ENCODE measurements around the gene ZNF652.
A peak's percentile ranks its signal among the peaks of the same experiment; 100 is the strongest.

The ZNF652 gene

GRCh38 chr17:49359990-49360795, 1.9 kb downstream of the ZNF652 start:
- no peak for TF ChIP-seq CTCF (IDR thresholded peaks at IDR 0.05; ENCODE audit: insufficient read depth, low read depth, low read length, missing control alignments)
- DNase-seq (ENCODE audit: low read depth) = no peak
- H3K4me3 ChIP-seq (ENCODE audit: low read length) = peak overlapping the region; percentile 72

GRCh38 chr17:49358641-49359247, 3.3 kb downstream of the ZNF652 start:
- TF ChIP-seq CTCF (IDR thresholded peaks at IDR 0.05; ENCODE audit: insufficient read depth, low read depth, low read length, missing control alignments) = no peak
- no peak for DNase-seq (ENCODE audit: low read depth)
- no peak overlapping the region for H3K4me3 ChIP-seq (ENCODE audit: low read length)

DNA sequence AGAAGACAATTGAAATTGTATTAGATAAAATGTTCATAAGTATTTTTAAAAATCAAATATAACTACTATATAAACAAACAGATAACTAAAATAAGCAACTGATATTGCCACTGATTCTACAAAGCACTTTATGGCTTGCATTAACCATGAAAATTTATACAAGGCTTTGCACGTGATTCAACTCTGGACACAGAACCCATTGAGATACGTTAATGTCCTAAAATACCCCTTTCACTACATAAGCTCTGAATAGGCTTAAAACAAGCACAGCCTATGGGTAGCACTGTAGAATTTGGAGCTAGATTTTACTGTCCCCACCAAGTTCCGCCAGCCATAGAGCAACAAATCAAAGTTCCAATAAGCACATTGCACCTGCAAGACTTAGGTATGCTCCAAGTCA, 4.5 kb downstream of the ZNF652 start:
- DNase-seq (ENCODE audit: low read depth) = no peak
- TF ChIP-seq CTCF (IDR thresholded peaks at IDR 0.05; ENCODE audit: insufficient read depth, low read depth, low read length, missing control alignments) = no peak
- H3K4me3 ChIP-seq (ENCODE audit: low read length) = no peak overlapping the region

DNA sequence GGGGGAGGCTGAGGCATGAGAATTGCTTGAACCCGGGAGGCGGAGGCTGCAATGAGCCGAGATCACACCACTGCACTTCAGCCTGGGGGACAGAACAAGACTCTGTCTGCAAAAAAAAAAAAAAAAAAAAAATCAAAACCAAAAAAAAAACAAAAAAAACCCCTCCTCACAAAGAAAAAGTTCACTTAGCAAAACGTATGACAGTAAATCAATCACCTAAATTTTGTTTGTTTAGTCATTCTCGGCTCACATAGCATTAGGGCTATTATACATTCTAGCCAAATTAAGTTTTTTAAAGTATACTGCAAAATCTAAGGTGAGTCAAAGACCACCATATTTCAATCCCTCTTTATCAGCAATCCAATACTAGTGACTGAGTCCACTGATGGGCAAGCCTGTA, 5.7 kb downstream of the ZNF652 start:
- H3K4me3 ChIP-seq (ENCODE audit: low read length) = no peak overlapping the region
- no peak for TF ChIP-seq CTCF (IDR thresholded peaks at IDR 0.05; ENCODE audit: insufficient read depth, low read depth, low read length, missing control alignments)
- no peak for DNase-seq (ENCODE audit: low read depth)

GRCh38 chr17:49353607-49354006, 8.4 kb downstream of the ZNF652 start:
- no peak for DNase-seq (ENCODE audit: low read depth)
- H3K4me3 ChIP-seq (ENCODE audit: low read length) = no peak overlapping the region
- no peak for TF ChIP-seq CTCF (IDR thresholded peaks at IDR 0.05; ENCODE audit: insufficient read depth, low read depth, low read length, missing control alignments)

- no peak for TF ChIP-seq CTCF (IDR thresholded peaks at IDR 0.05; ENCODE audit: insufficient read depth, low read depth, low read length, missing control alignments)
- no peak for DNase-seq (ENCODE audit: low read depth)
- no peak overlapping the region for H3K4me3 ChIP-seq (ENCODE audit: low read length)
Measured at GRCh38 chr17:49352587-49353154, 9.4 kb downstream of the ZNF652 start.

Measured in epithelial cell of esophagus (primary cell).